Measurements from ENCODE around the gene NPAT. TPM values are rescaled to one million over a fixed set of nuclear protein-coding genes. Genes with fewer than 3 reads are reported as not detected.
"Not testable (repeated sequence)": the region's sequence is repeated elsewhere in the genome, so short reads cannot be mapped to it uniquely, and the experiment has no call there.

Gene NPAT
- total RNA-seq, 1 experiment from 2014 or later = 21.2 TPM

GRCh38 chr11:108148556-108148955 lies 73.9 kb downstream of the NPAT start:
- DNase-seq (ENCODE audit: low read depth) = no peak

DNA sequence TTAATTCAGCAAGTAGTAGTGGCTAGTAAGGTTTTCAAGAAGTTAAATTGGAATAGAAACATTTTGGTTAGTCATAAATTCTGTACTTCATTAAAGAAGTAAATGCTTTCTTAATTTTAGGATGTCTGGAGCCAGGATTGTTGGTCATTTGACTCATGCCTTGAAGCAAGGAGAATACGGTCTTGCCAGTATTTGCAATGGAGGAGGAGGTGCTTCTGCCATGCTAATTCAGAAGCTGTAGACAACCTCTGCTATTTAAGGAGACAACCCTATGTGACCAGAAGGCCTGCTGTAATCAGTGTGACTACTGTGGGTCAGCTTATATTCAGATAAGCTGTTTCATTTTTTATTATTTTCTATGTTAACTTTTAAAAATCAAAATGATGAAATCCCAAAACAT lies 75.3 kb downstream of the NPAT start:
- DNase-seq (ENCODE audit: low read depth) = no peak

DNA sequence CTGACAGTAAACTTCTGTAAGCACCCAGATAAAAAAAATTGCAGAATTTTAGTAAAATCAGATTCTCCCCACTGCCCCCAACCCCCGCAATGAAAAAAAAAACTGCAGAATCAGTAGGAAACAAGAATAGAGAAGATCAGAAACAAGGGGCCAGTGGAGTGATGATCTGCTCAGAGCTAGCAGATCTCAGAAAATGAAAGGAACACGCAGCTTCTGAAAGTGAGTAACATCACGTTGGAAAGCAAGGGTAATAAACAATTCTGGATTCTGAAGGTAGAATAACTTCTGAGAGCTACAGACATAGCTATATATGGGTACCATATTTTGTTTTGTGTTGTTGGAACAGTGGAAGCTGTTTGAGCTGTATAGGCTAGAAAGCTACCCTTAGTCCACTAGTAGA lies 77.8 kb downstream of the NPAT start:
- DNase-seq (ENCODE audit: low read depth) = no peak

DNA sequence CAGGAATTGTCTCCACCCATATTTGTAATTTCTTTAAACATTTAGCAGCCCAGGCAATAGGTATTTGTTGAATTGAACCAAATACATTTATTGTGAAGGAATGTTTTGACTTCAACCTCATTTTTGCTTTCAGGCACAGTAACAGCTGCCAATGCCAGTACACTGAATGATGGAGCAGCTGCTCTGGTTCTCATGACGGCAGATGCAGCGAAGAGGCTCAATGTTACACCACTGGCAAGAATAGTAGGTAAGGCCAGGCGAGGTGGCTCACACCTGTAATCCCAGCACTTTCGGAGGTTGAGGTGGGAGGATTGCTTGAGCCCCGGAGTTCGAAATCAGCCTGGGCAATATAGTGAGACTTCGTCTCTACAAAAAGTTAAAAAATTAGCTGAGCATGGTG lies 80.1 kb downstream of the NPAT start:
- DNase-seq (ENCODE audit: low read depth) = no peak

GRCh38 chr11:108137212-108137611 lies 85.2 kb downstream of the NPAT start:
- no peak for DNase-seq (ENCODE audit: low read depth)

GRCh38 chr11:108135845-108136544 lies 86.4 kb downstream of the NPAT start:
- peak; percentile 28 for DNase-seq (ENCODE audit: low read depth)

DNA sequence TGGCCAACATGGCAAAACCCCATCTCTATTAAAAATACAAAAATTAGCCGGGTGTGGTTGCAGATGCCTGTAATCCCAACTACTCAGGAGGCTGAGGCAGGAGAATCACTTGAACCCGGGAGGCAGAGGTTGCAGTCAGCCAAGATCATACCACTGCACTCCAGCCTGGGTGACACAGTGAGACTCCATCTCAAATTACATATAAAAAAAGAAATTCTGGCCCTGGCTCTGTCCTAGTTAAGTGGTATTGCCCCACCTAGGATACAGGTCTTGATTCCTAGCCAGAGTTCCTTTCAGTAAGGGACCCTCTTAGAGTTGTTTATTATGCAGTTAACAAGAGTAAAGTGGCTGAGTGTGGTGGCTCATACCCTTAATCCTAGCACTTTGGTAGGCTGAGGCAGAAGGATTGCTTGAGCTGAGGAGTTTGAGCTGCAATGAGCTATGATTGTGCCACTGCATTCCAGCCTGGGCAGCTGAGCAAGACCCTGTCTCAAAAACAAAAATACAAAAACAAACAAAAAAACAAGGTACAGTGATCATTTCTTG lies 89.4 kb downstream of the NPAT start:
- DNase-seq (ENCODE audit: low read depth) = not testable (repeated sequence)

- no peak for DNase-seq (ENCODE audit: low read depth)
Measured at GRCh38 chr11:108131993-108132392, 90.4 kb downstream of the NPAT start.

DNA sequence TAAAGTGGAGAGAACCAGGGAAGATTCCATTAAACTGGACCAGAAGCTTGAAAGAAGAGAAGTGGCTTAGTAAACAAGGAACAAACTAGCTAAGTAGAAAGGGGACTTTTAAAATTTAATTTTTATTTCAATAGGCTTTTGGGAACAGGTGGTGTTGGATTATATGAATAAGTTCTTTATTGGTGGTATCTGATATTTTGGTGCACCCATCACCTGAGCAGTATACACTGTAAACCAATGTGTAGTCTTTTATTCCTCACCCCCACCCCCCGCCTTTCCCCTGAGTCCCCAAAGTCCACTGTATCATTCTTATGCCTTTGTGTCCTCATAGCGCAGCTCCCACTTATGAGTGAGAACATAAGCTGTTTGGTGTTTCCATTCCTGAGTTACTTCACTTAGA lies 93.7 kb downstream of the NPAT start:
- DNase-seq (ENCODE audit: low read depth) = no peak

DNA sequence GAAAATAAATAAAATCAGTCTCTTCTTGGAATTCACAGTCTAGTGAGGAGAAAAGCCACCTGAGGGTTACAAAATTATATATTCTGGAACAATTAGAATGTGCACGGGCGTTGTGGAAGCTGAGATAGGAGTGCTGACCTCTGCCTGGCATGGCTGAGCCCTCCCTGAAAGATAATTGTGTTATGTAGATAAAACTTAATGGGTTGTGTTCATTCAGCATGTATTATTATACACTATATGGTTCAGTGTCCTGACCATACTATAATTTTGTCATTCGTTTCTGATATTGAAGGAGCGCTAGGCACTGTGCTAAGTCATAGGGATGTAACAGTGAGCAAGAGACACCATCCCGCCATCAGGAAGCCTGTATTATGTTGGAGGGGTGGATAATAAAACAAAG lies 97.3 kb downstream of the NPAT start:
- no peak for DNase-seq (ENCODE audit: low read depth)

DNA sequence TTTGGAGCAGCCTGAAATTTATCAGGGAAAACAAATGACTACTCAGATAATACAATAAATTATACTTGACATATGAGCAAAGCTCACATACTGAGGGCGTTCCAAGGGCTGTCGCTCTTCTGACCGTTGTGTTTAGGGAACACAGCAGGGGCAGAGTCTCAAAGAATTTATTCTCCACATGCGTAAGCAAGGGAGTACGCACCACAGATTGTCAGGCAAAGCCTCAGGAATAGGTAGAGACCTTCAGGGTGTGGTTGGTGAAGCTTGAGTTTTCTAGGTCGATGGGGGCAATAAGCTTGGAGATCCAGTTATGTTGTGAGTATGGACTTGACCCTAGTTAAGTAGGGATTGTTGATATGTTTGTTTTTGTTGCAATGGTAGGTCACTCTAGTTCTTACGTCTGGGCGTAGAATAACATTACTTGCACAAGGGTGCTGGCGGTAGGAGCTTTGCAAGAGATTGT lies 100.2 kb downstream of the NPAT start:
- peak; percentile 17 for DNase-seq (ENCODE audit: low read depth)

DNA sequence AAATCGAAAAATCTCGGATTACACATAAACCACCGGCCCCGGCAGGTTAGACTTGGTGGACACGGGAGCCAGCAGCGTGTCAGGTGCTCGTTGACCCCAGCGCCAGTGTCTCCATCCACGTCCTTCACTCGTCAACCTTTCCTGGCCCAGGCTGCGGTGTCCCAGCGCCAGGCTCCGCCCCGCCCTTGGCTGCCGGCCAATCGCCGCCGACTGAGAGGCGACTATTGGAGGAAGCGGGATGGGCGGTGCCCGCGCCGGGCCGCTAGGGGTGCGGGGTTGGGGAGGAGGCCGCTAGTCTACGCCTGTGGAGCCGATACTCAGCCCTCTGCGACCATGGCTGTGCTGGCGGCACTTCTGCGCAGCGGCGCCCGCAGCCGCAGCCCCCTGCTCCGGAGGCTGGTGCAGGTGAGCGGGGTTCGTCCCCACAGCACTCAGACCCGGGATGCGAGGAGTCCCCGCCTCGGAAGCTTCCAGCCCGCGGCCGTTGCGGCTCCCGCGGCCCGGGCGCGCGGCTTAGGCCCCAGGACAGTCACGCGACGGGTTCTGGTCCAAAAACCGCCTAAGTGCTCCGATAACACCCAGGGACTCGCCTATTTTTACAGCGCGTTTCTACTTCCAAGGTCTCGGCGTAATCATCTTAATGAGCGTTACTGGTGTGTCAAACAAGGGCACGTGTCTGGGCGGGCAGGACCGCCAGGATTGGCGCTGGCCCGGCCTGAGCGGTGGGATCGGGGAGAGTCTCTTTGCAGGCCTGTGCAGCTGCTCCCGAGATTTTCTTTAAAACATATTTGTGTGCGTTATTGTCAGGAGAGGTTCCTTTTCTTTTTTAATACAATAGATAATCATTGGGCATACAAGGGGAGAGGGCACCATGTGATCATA lies 100.9 kb downstream of the NPAT start, which contains the start of gene ACAT1:
Gene ACAT1, plus strand, starts transcription at position 294 of the 882 bp plus-strand sequence. Its CDS starts 40 bp downstream, at position 334.
- DNase-seq (ENCODE audit: low read depth) = peak; percentile 91

DNA sequence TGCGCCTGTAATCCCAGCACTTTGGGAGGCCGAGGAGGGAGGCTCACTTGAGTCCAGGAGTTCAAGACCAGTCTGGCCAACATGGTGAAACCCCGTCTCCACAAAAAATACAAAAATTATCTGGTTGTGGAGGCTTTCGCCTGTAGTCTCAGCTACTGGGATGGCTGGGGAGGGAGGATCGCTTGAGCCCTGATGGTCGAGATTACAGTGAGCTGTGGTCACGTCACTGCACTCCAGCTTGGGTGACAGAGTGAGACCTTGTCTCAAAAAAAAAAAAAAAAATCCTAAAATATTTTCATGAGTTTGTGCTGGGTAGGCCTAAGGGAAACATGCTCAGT lies 101.5 kb downstream of the NPAT start:
- DNase-seq (ENCODE audit: low read depth) = not testable (repeated sequence)

- DNase-seq (ENCODE audit: low read depth) = peak; percentile 65
Measured at GRCh38 chr11:108117746-108118371, 104.6 kb downstream of the NPAT start.

GRCh38 chr11:108115500-108116140 lies 106.8 kb downstream of the NPAT start:
- peak; percentile 93 for DNase-seq (ENCODE audit: low read depth)

DNA sequence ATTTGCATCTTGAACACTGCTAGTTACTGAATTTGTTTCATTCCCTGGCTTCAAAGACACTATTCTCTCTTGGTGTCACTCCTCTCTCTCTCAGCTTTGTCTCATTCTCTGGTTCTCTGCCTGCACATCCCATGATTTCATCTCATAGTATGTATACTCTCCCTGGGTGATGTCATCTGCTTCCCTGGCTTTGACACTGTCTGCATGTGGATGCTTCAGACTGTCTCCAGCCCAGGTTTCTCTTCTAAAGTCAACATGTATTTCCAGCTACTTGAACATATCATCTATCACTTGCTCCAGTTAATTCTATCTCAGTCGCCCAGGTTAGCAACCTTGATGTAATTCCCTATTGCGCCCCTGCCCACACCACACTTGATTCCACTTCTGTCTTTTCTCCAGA lies 110.4 kb downstream of the NPAT start:
- no peak for DNase-seq (ENCODE audit: low read depth)

DNA sequence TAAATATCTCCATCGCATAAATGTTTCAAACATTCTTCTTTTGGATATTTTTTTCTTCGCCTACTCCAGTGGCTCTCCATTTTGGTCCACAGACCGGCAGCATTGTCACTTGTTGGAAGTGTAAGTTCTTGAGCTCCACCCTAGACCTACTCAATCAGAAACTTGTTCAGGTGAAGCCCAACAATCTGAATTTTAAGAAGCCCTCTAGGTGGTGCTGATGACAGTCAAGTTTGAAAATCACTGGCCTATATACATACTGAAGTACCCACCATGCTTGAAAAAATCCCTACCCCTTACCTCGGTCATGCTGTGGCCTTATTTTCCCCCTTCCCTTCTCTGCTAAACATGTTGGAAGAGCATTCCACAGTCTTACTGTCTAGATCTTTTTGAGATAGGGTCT lies 111.3 kb downstream of the NPAT start:
- DNase-seq (ENCODE audit: low read depth) = no peak

Measured in M059J (cell line).